NCI-H774 (cell line): ENCODE measurements around the gene SLC2A13.
A peak's percentile ranks its signal among the peaks of the same experiment; 100 is the strongest.
"Not testable (repeated sequence)": the region's sequence is repeated elsewhere in the genome, so short reads cannot be mapped to it uniquely, and the experiment has no call there.

ENCODE experiments used
- DNase-seq: peaks from one replicate; lab custom pipeline; 2025; lab: John Stamatoyannopoulos, UW

Gene SLC2A13

GRCh38 chr12:40034712-40035111 lies 71.2 kb downstream of the SLC2A13 start:
- DNase-seq = peak; percentile 13

- DNase-seq = no peak
These were observed 71.7 kb downstream of the SLC2A13 start for GRCh38 chr12:40034156-40034555.

- DNase-seq = peak; percentile 48
These were observed 72.6 kb downstream of the SLC2A13 start for GRCh38 chr12:40033242-40033630.

- DNase-seq = peak; percentile 15
These were observed 73.2 kb downstream of the SLC2A13 start for GRCh38 chr12:40032433-40033241.

- DNase-seq = peak; percentile 67
These were observed 73.9 kb downstream of the SLC2A13 start for GRCh38 chr12:40031965-40032364.

- DNase-seq = not testable (repeated sequence)
These were observed 74.9 kb downstream of the SLC2A13 start for GRCh38 chr12:40030970-40031369.

GRCh38 chr12:40028296-40028695 lies 77.6 kb downstream of the SLC2A13 start:
- DNase-seq = no peak

- no peak for DNase-seq
These were observed 83.0 kb downstream of the SLC2A13 start for GRCh38 chr12:40022850-40023249.

- DNase-seq = no peak
These were observed 85.6 kb downstream of the SLC2A13 start for GRCh38 chr12:40020261-40020691.

GRCh38 chr12:40017488-40017887 lies 88.4 kb downstream of the SLC2A13 start:
- DNase-seq = no peak

GRCh38 chr12:40016980-40017379 lies 88.9 kb downstream of the SLC2A13 start:
- no peak for DNase-seq

GRCh38 chr12:40015881-40016280 lies 90.0 kb downstream of the SLC2A13 start:
- DNase-seq = no peak

- DNase-seq = no peak
These were observed 90.5 kb downstream of the SLC2A13 start for GRCh38 chr12:40015345-40015744.

GRCh38 chr12:40013847-40014246 lies 92.0 kb downstream of the SLC2A13 start:
- DNase-seq = no peak

- no peak for DNase-seq
These were observed 92.6 kb downstream of the SLC2A13 start for GRCh38 chr12:40013292-40013691.

- no peak for DNase-seq
These were observed 93.2 kb downstream of the SLC2A13 start for GRCh38 chr12:40012711-40013110.

GRCh38 chr12:40011775-40012129 lies 94.1 kb downstream of the SLC2A13 start:
- DNase-seq = no peak

- peak; percentile 77 for DNase-seq
These were observed 94.7 kb downstream of the SLC2A13 start for GRCh38 chr12:40010899-40011774.

GRCh38 chr12:40002178-40003169 lies 103.4 kb downstream of the SLC2A13 start:
- no peak for DNase-seq

- no peak for DNase-seq
These were observed 104.5 kb downstream of the SLC2A13 start for GRCh38 chr12:40001406-40001805.

GRCh38 chr12:40000884-40001283 lies 105.0 kb downstream of the SLC2A13 start:
- DNase-seq = no peak

GRCh38 chr12:39993268-39993667 lies 112.6 kb downstream of the SLC2A13 start:
- no peak for DNase-seq
